A549 (cell line): Measurements from ENCODE around the gene FANCG.

Experiments
- CHD2 ChIP-seq: fragments of 150-350 bp; IDR thresholded peaks from 2 replicates; pipeline ENCODE4 v1.6.1; 2014; ENCODE audit warnings: low read length; ENCODE audit not compliant: partially characterized antibody
- CTCF ChIP-seq: fragments of >200 bp; sonication (Bioruptor Twin); formaldehyde crosslinking; IDR thresholded peaks from 3 replicates; pipeline ENCODE4 v1.5.1; 2016
- GATA3 ChIP-seq: IDR thresholded peaks from 2 replicates; pipeline ENCODE4 v1.6.1; 2012; ENCODE audit warnings: borderline replicate concordance
- KDM1A ChIP-seq: fragments of 200-600 bp; sonication (generic); IDR thresholded peaks from 2 replicates; pipeline ENCODE4 v1.6.1; 2016; ENCODE audit warnings: low read depth, mild to moderate bottlenecking
- MYC ChIP-seq: IDR thresholded peaks from 2 replicates; pipeline ENCODE4 v1.6.1; 2012; ENCODE audit warnings: mild to moderate bottlenecking, inconsistent platforms, low read length, improper control_type of control experiment, borderline replicate concordance
- REST ChIP-seq: fragments of 200-600 bp; sonication (generic); IDR thresholded peaks from 2 replicates; pipeline ENCODE4 v1.6.1; 2016; ENCODE audit warnings: antibody characterized with exemption, mild to moderate bottlenecking, moderate library complexity
- RNF2 ChIP-seq: fragments of 200-600 bp; sonication (generic); IDR thresholded peaks from 2 replicates; pipeline ENCODE4 v1.6.1; 2016; ENCODE audit warnings: low read depth, mild to moderate bottlenecking, antibody characterized with exemption, moderate library complexity, borderline replicate concordance
- USF2 ChIP-seq: fragments of 450-650 bp; IDR thresholded peaks from 2 replicates; pipeline ENCODE4 v1.6.1; 2014; ENCODE audit warnings: antibody characterized with exemption

GRCh38 chr9:35067056-35067455 lies 12.7 kb downstream of the FANCG start:
- TF ChIP-seq USF2 (no peak), GATA3 (no peak), MYC (no peak), CHD2 (no peak), RNF2 (no peak), REST (no peak), KDM1A (no peak), CTCF (no peak)
